ENCODE data around the gene FAM131B. TPM values are rescaled to one million over a fixed set of nuclear protein-coding genes. Genes with fewer than 3 reads are reported as not detected.

Gene FAM131B
- total RNA-seq, 1 donor from 2014 or later: 0.59 TPM

DNA sequence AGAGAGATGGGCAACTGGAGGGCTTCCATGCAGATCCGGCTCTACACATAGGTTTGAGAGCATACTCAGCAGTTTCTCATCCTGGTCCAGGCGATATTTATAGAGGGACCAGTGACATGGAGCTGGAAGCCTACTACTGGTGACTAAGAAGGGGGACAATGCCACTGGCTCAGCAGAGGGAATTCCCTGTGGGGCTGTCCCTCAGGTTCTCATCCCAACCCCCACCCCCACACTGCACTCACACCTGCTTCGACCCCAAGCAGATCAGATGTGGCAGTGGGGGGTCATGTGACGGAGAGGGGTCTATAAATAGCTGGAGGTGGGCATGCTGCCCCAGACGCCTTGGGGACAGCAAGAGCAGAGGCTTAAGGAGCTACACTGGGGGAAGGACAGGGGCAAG lies 46.7 kb downstream of the FAM131B start, which contains the start of gene CLCN1:
Gene CLCN1 (plus strand): TSS at position 336 of the 400 bp plus-strand sequence. CDS start 102 bp downstream, outside the sequence.
- intact Hi-C loops (cut with DNase I): no loop called here
- DNase-seq: no peak
- ATAC-seq (ENCODE audit: poor library complexity): no peak

GRCh38 chr7:143314127-143314526 lies 48.4 kb downstream of the FAM131B start:
- no peak for ATAC-seq (ENCODE audit: poor library complexity)
- no peak for DNase-seq

GRCh38 chr7:143308632-143309031 lies 53.9 kb downstream of the FAM131B start:
- intact Hi-C loops (cut with DNase I): loop anchor here (5.0 kb wide), 1 partner anchor 301 kb away; no protein-coding TSS in a partner anchor
- peak; percentile 40 for ATAC-seq (ENCODE audit: poor library complexity)
- DNase-seq: no peak

More at GRCh38 chr7:143314127-143314526, 48.4 kb downstream of the FAM131B start:
- intact Hi-C loops (cut with DNase I): no loop called here

DNA sequence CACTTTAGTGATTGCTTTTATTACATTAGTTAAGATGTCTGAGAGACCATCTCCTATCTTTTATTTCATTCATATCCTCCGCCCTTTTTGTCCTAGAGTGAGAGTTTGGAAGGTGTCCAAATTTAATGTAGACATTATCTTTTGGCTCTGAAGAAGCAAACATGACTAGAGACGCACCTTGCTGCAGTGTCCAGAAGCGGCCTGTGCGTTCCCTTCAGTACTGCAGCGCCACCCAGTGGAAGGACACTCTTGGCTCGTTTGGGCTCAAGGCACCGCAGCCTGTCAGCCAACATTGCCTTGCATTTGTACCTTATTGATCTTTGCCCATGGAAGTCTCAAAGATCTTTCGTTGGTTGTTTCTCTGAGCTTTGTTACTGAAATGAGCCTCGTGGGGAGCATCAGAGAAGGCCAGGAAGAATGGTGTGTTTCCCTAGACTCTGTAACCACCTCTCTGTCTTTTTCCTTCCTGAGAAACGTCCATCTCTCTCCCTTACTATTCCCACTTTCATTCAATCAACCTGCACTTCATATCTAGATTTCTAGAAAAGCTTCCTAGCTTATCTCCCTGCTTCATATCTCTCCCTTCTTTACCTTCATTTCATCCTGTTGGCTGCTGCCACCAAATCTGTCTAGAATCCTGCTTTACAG lies 57.0 kb downstream of the FAM131B start:
- ATAC-seq (ENCODE audit: poor library complexity) (peak; percentile 92), DNase-seq (peak; percentile 85)
- intact Hi-C loops (cut with DNase I): loop anchor here (2.0 to 5.0 kb wide), 2 partner anchors 65 to 298 kb away; no protein-coding TSS in a partner anchor

DNA sequence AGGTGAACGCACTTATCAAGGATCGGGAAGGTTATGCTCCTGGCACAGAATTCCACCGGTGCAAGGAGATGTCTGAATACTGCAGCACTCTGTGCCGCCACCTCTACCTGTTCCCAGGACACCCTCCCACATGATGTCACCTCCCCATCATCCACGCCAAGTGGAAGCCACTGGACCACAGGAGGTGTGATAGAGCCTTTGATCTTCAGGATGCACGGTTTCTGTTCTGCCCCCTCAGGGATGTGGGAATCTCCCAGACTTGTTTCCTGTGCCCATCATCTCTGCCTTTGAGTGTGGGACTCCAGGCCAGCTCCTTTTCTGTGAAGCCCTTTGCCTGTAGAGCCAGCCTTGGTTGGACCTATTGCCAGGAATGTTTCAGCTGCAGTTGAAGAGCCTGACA lies 57.6 kb downstream of the FAM131B start:
- ATAC-seq (ENCODE audit: poor library complexity) (peak; percentile 9), DNase-seq (no peak)
- intact Hi-C loops (cut with DNase I): loop anchor here (5.0 kb wide), 1 partner anchor 298 kb away; no protein-coding TSS in a partner anchor

- DNase-seq (no peak), ATAC-seq (ENCODE audit: poor library complexity) (no peak)
- intact Hi-C loops (cut with DNase I): no loop called here
These were observed 58.8 kb downstream of the FAM131B start for GRCh38 chr7:143303733-143304132.

Small RNA genes lying within 50 kb of the gene (microRNA-seq; reads per million reads assigned to microRNA genes)
- not detected for gene MIR6892

Other genes starting within 250 kb of the FAM131B start
- gene PIP, start 230.6 kb downstream of the FAM131B start, total RNA-seq: not detected
- not detected for gene TAS2R39, start 179.3 kb downstream of the FAM131B start, total RNA-seq
- not detected for gene TAS2R40, start 140.7 kb downstream of the FAM131B start, total RNA-seq
- gene GSTK1, start 99.3 kb downstream of the FAM131B start, total RNA-seq: 276 TPM
- 16.1 TPM for gene TMEM139, start 77.8 kb downstream of the FAM131B start, total RNA-seq
- gene CASP2, start 74.4 kb downstream of the FAM131B start, total RNA-seq: 11.1 TPM
- gene CLCN1, start 46.6 kb downstream of the FAM131B start, total RNA-seq: 0.08 TPM
- gene ZYX, start 18.6 kb upstream of the FAM131B start, total RNA-seq: 69.8 TPM
- gene EPHA1, start 46.1 kb upstream of the FAM131B start, total RNA-seq: 0.08 TPM
- gene TAS2R60, start 80.7 kb upstream of the FAM131B start, total RNA-seq: not detected
- gene TAS2R41, start 115.2 kb upstream of the FAM131B start, total RNA-seq: not detected
- gene CTAGE15, start 209.1 kb upstream of the FAM131B start, total RNA-seq: not detected